ENCODE results near the gene BRI3.

- TF ChIP-seq CTCF (IDR thresholded peaks at IDR 0.05) (no peak), POLR2A (IDR thresholded peaks at IDR 0.05) (no peak)
Observed at GRCh38 chr7:98330926-98331529, 49.5 kb downstream of the BRI3 start.
